Motor neuron (in vitro differentiated cells): ENCODE data around the gene SNX33. TPM values are rescaled to one million over a fixed set of nuclear protein-coding genes. Genes with fewer than 3 reads are reported as not detected.
"Not testable (repeated sequence)": the region's sequence is repeated elsewhere in the genome, so short reads cannot be mapped to it uniquely, and the experiment has no call there.

Experiments
- ATAC-seq, 8 experiments: fragments of 200-7000 bp; cut with Tn5 transposase; replicated peaks in 6 of 8; 2 replicates each; pipeline ENCODE4 v1.8.0; 2021; ENCODE audit warnings: mild to moderate bottlenecking in 8 of 8, moderate library complexity in 8 of 8
- H3K27ac ChIP-seq, 2 donors: fragments of 250-450 bp; sonication (Bioruptor Pico); 2 replicates each; pipeline ENCODE4 v1.9.0; 2021; ENCODE audit warnings: antibody characterized with exemption in 2 of 2, mild to moderate bottlenecking in 2 of 2, moderate library complexity in 1 of 2
- H3K4me1 ChIP-seq, 2 donors: fragments of 250-450 bp; sonication (Bioruptor Pico); replicated peaks in 1 of 2; 2 replicates each; pipeline ENCODE4 v1.6.1; 2021; ENCODE audit warnings: antibody characterized with exemption in 2 of 2, mild to moderate bottlenecking in 2 of 2, moderate library complexity in 1 of 2
- H3K4me3 ChIP-seq, 5 donors: fragments of 250-450 bp; sonication (Bioruptor Pico); 2 replicates each; pipeline ENCODE4 v1.9.0; 2021; ENCODE audit warnings: antibody characterized with exemption in 5 of 5, mild to moderate bottlenecking in 5 of 5, moderate library complexity in 4 of 5
- WGBS, 10 experiments: fragments of 450-650 bp; shearing (Covaris generic); methylation state at CpG; one replicate each; pipeline ENCODE4 v1.0.0; 2022; 5-methylcytosine and 5-hydroxymethylcytosine counted together
- in situ Hi-C, 9 experiments: fragments of 400-800 bp; cut with MboI; loops; one replicate each; pipeline ENCODE4 v1.15.0; 2021; ENCODE audit warnings: low sequenced_read_pairs in 9 of 9, low pct_unique_long_range_greater_than_20kb in 2 of 9; ENCODE audit not compliant: unreplicated experiment in 9 of 9
- total RNA-seq, 8 experiments: library from RNA; unstranded; fragments of 300-600 nt; gene quantifications; 2 replicates each; pipeline versions ENCODE4 v1.2.3 to v1.2.4, GENCODE V29; 2022

Gene SNX33
- total RNA-seq, 8 experiments from 2014 or later, result 2.2 to 14.4 (median 5.2) TPM

DNA sequence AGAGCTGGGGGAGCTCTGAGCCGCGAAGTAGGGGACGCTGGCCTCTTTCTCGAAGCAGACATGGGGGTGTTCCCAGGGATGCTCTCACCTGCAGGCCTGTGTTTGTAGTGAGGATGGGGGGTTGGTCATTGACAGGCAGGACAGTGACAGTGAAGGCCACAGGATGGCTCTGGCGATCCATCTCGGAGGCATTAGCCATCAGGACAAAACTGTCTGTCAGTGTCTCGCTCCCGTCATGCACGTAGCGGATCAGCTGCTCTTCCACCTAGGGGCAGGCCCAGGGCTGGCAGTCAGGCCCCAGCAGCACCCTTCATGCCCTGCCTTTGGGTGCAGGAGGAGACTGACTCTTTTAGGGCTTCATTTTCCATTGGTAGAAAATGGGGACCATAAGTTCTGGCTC, 36.9 kb downstream of the SNX33 start:
- Histone ChIP-seq H3K4me1 (peaks cover 3 to 7% of the 10 kb centered on the region in 2 donors), H3K27ac (no peak overlapping the region), H3K4me3 (no peak overlapping the region)
- WGBS, 10 experiments, result 72 to 100% (median 97%) methylated on average over 1 to 3 of the region's 10 CpGs; no CpG with 5 or more reads in 4 of the 10 experiments
- ATAC-seq, result no peak
- in situ Hi-C loops, result loop anchor here in 2 of 9 experiments (25.0 kb wide), 1 partner anchor 128 kb away; no protein-coding TSS in a partner anchor

DNA sequence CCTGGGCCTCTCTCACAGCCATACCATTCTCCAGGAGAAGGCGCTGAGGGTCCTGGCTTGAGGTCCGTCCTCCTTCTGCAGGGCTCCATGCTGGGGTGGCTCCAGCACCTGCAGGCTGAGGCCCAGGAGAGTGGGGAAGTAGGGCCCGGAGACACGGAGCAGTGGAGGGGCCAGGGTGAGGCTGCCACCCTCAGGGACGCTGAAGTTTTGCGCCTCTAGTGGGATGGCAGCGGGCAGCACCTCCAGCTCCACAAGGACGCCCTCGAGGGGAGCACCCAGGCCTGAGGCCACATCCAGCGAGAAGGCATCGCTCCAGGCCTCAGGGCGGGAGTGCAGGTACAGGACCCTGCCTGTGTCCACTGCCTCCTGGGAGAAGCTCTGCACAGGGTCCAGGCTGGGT, 37.5 kb downstream of the SNX33 start:
- WGBS, 10 experiments, result 75% methylated on average over 2 of the region's 12 CpGs; no CpG with 5 or more reads in 9 of the 10 experiments
- Histone ChIP-seq H3K4me1 (peaks cover 3 to 7% of the 10 kb centered on the region in 2 donors), H3K4me3 (no peak overlapping the region), H3K27ac (no peak overlapping the region)
- in situ Hi-C loops, result loop anchor here in 2 of 9 experiments (25.0 kb wide), 1 partner anchor 127 kb away; no protein-coding TSS in a partner anchor
- no peak for ATAC-seq

DNA sequence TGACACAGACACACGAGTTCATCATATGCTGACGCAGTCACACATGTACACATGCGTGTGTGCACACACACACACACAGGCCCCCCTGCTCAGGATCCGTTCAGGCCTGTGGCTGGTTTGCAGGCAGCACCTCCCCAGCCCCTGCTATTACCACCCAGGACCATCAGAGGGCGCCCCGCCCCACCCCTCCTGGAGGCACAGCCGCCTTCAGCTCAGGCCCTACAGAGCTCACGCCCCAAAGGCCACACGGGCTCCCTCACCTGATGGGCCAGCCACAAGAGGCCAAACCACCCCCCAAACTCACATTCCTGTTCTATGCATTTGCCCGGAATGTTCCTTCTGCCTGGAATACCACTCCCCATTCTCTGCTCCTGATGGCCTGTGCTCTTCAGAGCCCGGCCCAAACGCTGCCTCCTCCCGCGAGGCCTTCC, 38.5 kb downstream of the SNX33 start:
- not testable (repeated sequence) for H3K4me3 ChIP-seq, H3K4me1 ChIP-seq, H3K27ac ChIP-seq
- in situ Hi-C loops, result loop anchor here in 2 of 9 experiments (25.0 kb wide), 1 partner anchor 126 kb away; no protein-coding TSS in a partner anchor
- no CpG with 5 or more reads among the region's 14 CpGs for WGBS, 10 experiments
- peak; percentile 70 to 89 (median 84) for ATAC-seq

DNA sequence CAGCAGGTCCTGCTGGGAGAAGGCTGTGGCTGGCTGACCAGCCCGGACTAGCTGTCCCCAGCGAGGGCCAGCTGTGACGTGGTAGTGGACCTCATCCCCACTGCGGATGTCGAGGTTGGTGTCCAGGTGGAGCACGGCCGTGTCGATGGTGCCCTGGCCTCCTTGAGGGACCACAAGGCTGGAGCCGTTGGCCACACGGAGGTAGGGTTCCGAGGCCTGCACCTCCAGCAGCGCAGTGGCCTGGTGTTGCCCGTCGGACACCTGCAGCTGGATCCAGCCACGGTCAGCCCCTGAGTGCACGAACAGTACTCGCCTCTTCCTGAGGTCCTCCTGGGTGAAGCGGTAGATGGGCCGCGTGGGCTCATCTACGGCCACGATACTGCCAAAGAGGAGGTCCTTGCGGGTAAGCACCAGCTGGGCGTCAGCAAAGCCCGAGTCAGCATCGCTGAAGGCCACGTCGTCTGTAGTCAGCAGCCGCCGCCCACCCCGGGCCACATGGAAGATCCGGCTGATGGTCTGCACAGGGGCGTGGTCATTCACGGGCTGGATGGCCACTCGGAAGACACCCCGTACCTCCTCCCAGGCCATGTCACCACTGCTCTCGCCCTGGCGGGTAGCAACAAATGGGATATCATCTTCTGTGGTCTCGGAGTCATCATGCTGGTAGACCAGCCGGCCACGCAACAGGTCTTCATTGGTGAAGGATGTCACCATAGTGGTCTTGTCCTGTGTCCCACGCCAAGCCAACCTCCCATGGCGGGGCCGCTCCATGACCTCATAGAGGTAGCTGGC, 40.0 kb downstream of the SNX33 start:
- no peak overlapping the region for H3K4me3 ChIP-seq
- in situ Hi-C loops, result loop anchor here in 2 of 9 experiments (25.0 kb wide), 1 partner anchor 125 kb away; no protein-coding TSS in a partner anchor
- peaks cover 3 to 7% of the 10 kb centered on the region in 2 donors for H3K4me1 ChIP-seq
- peak in 1 of 8 experiments; percentile 41 for ATAC-seq
- WGBS, 10 experiments, result 60 to 100% (median 90%) methylated on average over 1 to 12 of the region's 44 CpGs; no CpG with 5 or more reads in 4 of the 10 experiments
- no peak overlapping the region for H3K27ac ChIP-seq

DNA sequence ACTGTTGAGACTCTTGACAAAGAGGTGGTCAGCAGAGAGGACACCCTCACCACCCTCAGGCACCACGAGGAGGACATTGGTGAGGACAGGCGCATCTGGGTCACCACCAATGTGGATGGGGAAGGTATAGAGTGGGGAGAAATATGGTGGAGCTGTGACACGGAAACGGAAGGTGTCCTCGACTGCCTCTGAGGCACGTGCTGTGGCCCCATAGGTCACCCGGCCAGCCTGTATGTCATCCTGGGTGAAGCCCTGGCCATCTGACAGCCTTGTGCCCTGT, 40.5 kb downstream of the SNX33 start:
- WGBS, 10 experiments, result 80 to 100% (median 91%) methylated on average over 1 to 4 of the region's 7 CpGs; no CpG with 5 or more reads in 7 of the 10 experiments

DNA sequence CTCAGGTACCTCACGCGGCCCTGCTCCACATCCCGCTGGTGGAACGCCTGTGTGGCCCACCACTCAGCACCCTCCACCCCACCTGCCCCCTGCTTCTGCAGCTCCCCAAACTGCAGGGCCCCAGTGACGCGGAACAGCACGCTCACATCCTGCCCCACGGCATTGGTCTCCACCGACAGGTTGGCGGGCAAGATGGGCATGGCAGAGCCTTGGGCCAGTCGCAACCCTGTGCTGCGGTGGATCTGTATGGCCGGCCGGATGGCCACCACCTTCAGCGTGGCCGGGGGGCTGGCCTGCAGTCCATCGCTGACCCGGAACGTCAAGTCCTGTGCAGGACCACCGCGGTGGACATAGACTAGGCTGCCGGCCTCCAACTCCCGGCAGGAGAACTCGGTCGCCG, 41.1 kb downstream of the SNX33 start:
- Histone ChIP-seq H3K27ac (no peak overlapping the region), H3K4me3 (no peak overlapping the region), H3K4me1 (peaks cover 0 to 3% of the 10 kb centered on the region in 2 donors)
- no peak for ATAC-seq
- 80 to 88% methylated on average over 1 to 5 of the region's 26 CpGs; no CpG with 5 or more reads in 8 of the 10 experiments for WGBS, 10 experiments
- in situ Hi-C loops, result loop anchor here in 2 of 9 experiments (25.0 kb wide), 1 partner anchor 123 kb away; no protein-coding TSS in a partner anchor

More for the DNA sequence above, 40.5 kb downstream of the SNX33 start:
- no peak overlapping the region for H3K4me3 ChIP-seq
- peaks cover 3 to 7% of the 10 kb centered on the region in 2 donors for H3K4me1 ChIP-seq
- in situ Hi-C loops, result loop anchor here in 2 of 9 experiments (25.0 kb wide), 1 partner anchor 124 kb away; no protein-coding TSS in a partner anchor
- ATAC-seq, result no peak
- no peak overlapping the region for H3K27ac ChIP-seq

DNA sequence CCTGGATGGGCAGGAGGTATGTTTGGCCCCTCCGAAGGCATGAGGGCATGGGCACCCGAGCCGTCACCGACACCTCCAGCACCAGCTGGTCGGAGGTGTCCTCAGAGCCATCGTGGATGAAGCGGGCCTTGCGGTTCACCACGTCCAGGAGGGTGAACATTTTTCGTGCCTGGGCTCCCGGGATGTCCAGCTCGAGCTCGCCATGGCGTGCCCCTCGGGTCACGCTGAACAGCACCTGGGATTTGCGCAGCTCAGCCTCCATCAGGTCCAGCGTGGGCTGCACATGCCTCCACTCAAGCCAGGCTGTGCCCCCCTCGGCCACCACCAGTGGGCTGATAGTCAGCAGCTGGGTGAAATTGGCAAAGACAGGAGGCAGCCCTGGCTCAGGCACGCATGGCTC, 41.7 kb downstream of the SNX33 start:
- H3K4me3 ChIP-seq, H3K27ac ChIP-seq, ATAC-seq, H3K4me1 ChIP-seq: not testable (repeated sequence)
- in situ Hi-C loops, result loop anchor here in 2 of 9 experiments (25.0 kb wide), 1 partner anchor 123 kb away; no protein-coding TSS in a partner anchor
- 63 to 93% (median 82%) methylated on average over 6 to 8 of the region's 20 CpGs; no CpG with 5 or more reads in 7 of the 10 experiments for WGBS, 10 experiments

DNA sequence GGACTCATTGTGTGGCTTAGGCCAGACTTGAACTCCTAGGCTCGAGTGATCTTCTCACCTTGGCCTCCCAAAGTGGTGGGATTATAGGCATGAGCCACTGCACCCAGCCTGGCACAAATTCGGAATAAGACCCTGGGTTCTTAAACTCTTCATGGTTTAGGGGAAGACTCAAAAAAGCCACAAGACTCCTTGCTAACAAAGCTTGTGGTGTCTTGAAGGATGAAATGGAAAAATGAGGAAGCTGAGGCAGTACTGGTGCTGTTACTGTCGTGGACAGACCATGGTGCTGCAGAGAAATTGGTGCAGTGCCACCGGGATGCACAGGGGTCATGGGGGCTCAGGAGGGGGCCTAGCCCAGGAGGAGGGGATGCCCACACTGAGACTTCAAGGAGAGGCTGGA, 44.6 kb downstream of the SNX33 start:
- in situ Hi-C loops, result loop anchor here in 3 of 9 experiments (10.0 to 25.0 kb wide), 2 partner anchors 112 to 120 kb away; no protein-coding TSS in a partner anchor
- peaks cover 7 to 20% of the 10 kb centered on the region in 2 donors for H3K4me1 ChIP-seq
- ATAC-seq, H3K4me3 ChIP-seq, H3K27ac ChIP-seq: not testable (repeated sequence)
- 63 to 83% (median 74%) methylated on average over 1 to 2 of the region's 4 CpGs; no CpG with 5 or more reads in 6 of the 10 experiments for WGBS, 10 experiments

DNA sequence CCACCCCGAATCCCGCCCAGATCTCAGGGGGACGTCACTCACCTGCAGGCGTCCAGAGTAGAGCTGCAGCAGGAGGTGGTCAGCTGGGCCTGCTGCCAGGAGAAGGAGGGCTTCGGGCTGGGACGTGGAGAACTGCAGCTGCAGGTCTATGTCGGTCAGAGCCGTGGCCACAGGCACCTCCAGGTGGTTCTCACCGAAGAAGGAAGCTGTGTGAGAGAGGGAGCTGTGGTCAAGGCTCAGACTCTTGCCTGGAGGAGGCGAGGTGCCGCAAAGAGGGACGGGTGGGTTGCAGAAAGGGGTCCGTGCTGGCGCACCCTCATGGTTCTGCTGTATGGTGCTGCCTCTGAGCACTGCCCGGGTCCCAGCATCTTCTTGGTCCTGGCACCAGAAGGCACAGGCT, 45.3 kb downstream of the SNX33 start:
- in situ Hi-C loops, result loop anchor here in 3 of 9 experiments (10.0 to 25.0 kb wide), 2 partner anchors 112 to 119 kb away; no protein-coding TSS in a partner anchor
- WGBS, 10 experiments, result no CpG with 5 or more reads among the region's 15 CpGs
- H3K4me3 ChIP-seq, H3K27ac ChIP-seq, ATAC-seq: not testable (repeated sequence)
- peaks cover 7 to 20% of the 10 kb centered on the region in 2 donors for H3K4me1 ChIP-seq

DNA sequence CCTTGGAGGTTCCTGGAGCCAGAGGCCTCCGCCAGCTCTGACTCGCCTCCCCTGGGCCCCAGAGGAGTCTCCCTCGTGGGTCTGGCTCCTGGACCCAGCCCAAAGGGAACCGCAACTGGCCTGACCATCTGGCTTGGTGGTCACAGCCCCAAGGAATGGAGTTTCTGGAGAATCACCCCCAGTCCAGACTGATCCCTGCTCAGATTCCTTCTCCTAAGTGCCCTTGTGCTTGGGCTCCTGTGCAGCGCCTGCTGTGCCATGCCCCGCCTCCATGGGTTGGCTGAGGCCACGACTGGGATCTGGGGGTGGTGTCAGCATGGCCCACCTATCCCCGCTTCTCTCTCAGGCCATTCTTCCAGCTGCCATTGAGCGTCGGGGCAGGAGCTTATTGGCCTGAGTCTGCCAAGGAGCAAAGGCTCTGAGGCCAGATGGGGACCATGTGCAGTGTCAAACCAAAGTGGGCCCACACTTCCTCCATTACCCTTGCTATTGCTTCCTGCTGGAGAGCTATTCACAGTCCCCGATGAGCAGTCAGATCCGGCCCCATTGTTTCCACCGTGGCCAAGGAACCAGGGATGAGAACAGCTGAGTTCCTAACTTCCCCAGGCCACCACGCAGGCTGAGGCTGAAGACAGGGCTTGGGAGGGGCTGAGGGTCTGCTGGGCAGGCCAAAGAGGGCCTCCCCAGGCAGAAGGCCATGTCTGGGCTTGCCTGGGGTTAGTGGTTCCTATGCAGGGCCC, 46.0 kb downstream of the SNX33 start:
- peaks cover 7 to 20% of the 10 kb centered on the region in 2 donors for H3K4me1 ChIP-seq
- H3K27ac ChIP-seq, result peak overlapping the region in 1 of 2 donors; percentile 51
- peak in 1 of 8 experiments; percentile 16 for ATAC-seq
- in situ Hi-C loops, result loop anchor here in 3 of 9 experiments (10.0 to 25.0 kb wide), 2 partner anchors 111 to 119 kb away; no protein-coding TSS in a partner anchor
- no peak overlapping the region for H3K4me3 ChIP-seq
- WGBS, 10 experiments, result 47 to 77% (median 63%) methylated on average over 1 to 5 of the region's 14 CpGs; no CpG with 5 or more reads in 6 of the 10 experiments

DNA sequence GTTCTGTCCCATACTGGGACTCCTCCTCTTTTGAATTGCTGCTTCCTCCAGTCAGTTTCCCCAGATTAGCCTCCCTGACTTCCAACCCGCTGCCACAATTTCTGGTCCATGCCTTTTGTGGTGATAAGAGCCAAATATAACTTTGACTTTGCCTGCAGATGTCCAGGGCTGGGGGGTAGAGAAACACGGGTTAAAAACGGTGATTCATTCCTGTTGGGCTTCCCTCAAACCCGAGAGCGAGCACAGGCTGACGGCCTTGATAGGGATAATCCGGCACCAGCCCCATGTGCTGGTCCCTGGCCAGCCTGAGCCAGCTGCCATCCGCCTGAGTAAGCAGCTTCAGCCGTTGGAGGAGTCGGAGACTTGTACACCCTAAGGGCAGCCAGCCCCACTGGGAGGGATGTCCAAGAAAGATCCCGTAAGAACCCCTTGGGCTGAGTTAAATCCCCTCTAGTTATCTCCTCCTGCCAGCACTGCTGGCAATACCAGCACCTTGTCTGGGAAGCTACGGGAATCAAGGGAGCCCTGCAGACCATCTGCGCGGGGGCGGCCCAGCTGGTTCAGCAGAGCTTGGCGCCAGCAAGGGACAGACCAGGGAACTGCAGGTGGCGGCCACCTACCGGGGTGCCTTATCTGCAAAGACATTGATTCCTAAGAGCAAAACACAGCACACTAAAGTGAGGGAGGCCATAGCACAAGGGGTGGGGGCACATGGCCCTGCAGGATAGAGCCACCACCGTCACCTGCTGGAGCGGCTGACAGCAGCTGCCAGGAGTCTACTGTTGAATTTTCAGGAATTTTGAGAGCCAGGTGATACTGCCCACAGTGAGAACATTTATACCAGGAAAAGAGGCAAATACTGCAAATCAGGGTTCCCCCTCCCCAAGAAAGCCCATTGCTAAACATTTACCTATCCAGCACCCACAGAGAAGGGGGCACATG, 46.8 kb downstream of the SNX33 start:
- WGBS, 10 experiments, result 0 to 100% (median 43%) methylated on average over 1 to 5 of the region's 20 CpGs; no CpG with 5 or more reads in 2 of the 10 experiments
- peaks cover 7 to 22% of the 10 kb centered on the region in 2 donors for H3K4me1 ChIP-seq
- peak; percentile 75 to 94 (median 86) for ATAC-seq
- H3K4me3 ChIP-seq, result no peak overlapping the region
- in situ Hi-C loops, result loop anchor here in 3 of 9 experiments (10.0 to 25.0 kb wide), 2 partner anchors 110 to 118 kb away; no protein-coding TSS in a partner anchor
- peak overlapping the region in 1 of 2 donors; percentile 51 for H3K27ac ChIP-seq
